Cardiac septum (tissue), 1 donor: ENCODE data around the gene UGDH. TPM values are rescaled to one million over a fixed set of nuclear protein-coding genes. Genes with fewer than 3 reads are reported as not detected.

Source experiments
- DNase-seq: peaks from one replicate; pipeline ENCODE4 v3.0.0-alpha.2; 2020; ENCODE audit warnings: low spot score
- intact Hi-C: fragments of 100-400 bp; cut with DNase I; formaldehyde crosslinking; loops from one replicate; pipeline ENCODE4 v1.14.0; 2022
- total RNA-seq: library from RNA; stranded (reverse); fragmentation: NEBNext Ultra II Directional; extraction: Animal tissue kit (Norgen Biotek cat#: 25700); gene quantifications from one replicate; pipeline ENCODE4 v1.2.1, GENCODE V29; 2021
- donor health status: DM: no; HTN: no; CAD: no.

UGDH gene
- total RNA-seq, 1 donor from 2014 or later, result 18.1 TPM

GRCh38 chr4:39502019-39502663 is 25.1 kb downstream of the UGDH start:
- intact Hi-C loops, result no loop called here
- no peak for DNase-seq

GRCh38 chr4:39498727-39499020 is 28.6 kb downstream of the UGDH start:
- intact Hi-C loops, result no loop called here
- DNase-seq, result no peak

- intact Hi-C loops, result no loop called here
- DNase-seq, result no peak
Measured at GRCh38 chr4:39497909-39498726, 29.1 kb downstream of the UGDH start.

GRCh38 chr4:39495446-39496213 is 31.6 kb downstream of the UGDH start:
- intact Hi-C loops, result no loop called here
- no peak for DNase-seq

GRCh38 chr4:39494354-39494753 is 32.9 kb downstream of the UGDH start:
- no peak for DNase-seq
- intact Hi-C loops, result no loop called here

GRCh38 chr4:39490322-39490721 is 36.9 kb downstream of the UGDH start:
- no peak for DNase-seq
- intact Hi-C loops, result no loop called here

GRCh38 chr4:39486221-39486804 is 40.9 kb downstream of the UGDH start:
- intact Hi-C loops, result no loop called here
- DNase-seq, result no peak

GRCh38 chr4:39484582-39485272 is 42.5 kb downstream of the UGDH start:
- DNase-seq, result no peak

GRCh38 chr4:39480902-39481695 is 46.1 kb downstream of the UGDH start:
- intact Hi-C loops, result no loop called here

More at GRCh38 chr4:39484582-39485272, 42.5 kb downstream of the UGDH start:
- intact Hi-C loops, result no loop called here

GRCh38 chr4:39480251-39480650 is 47.0 kb downstream of the UGDH start:
- intact Hi-C loops, result no loop called here

More at GRCh38 chr4:39480902-39481695, 46.1 kb downstream of the UGDH start:
- no peak for DNase-seq

GRCh38 chr4:39476187-39476895 is 50.9 kb downstream of the UGDH start:
- intact Hi-C loops, result no loop called here
- DNase-seq, result no peak

More at GRCh38 chr4:39480251-39480650, 47.0 kb downstream of the UGDH start:
- DNase-seq, result no peak

GRCh38 chr4:39472396-39472795 is 54.8 kb downstream of the UGDH start:
- intact Hi-C loops, result no loop called here
- DNase-seq, result no peak

- intact Hi-C loops, result no loop called here
- no peak for DNase-seq
Measured at GRCh38 chr4:39470402-39470801, 56.8 kb downstream of the UGDH start.

- intact Hi-C loops, result loop anchor here (2.0 kb wide), 1 partner anchor 507 kb away; the partner anchor contains the start of gene PDS5A
- no peak for DNase-seq
Measured at GRCh38 chr4:39469429-39470077, 57.7 kb downstream of the UGDH start.

- intact Hi-C loops, result no loop called here
- DNase-seq, result no peak
Measured at GRCh38 chr4:39467464-39467863, 59.8 kb downstream of the UGDH start.

- no peak for DNase-seq
- intact Hi-C loops, result no loop called here
Measured at GRCh38 chr4:39466747-39467146, 60.5 kb downstream of the UGDH start.

GRCh38 chr4:39464886-39465501 is 62.2 kb downstream of the UGDH start:
- intact Hi-C loops, result no loop called here
- no peak for DNase-seq
